Osteoblast (primary cell): ENCODE results near the gene TMEM165. TPM values are rescaled to one million over a fixed set of nuclear protein-coding genes. Genes with fewer than 3 reads are reported as not detected.

ENCODE experiments used
- DNase-seq: peaks from one replicate; pipeline ENCODE4 v3.0.0; 2011; ENCODE audit warnings: low spot score, mixed read lengths; ENCODE audit not compliant: insufficient read length; ENCODE audit errors: missing footprints
- H2AFZ ChIP-seq: 2 replicates; pipeline ENCODE4 v1.6.0; 2011; ENCODE audit warnings: mild to moderate bottlenecking, low read length
- H3K27ac ChIP-seq: 2 replicates; pipeline ENCODE4 v1.5.1; 2011; ENCODE audit warnings: mild to moderate bottlenecking, low read depth, low read length, moderate library complexity
- H3K27me3 ChIP-seq: 2 replicates; pipeline ENCODE4 v1.6.0; 2012; ENCODE audit warnings: mild to moderate bottlenecking, control low read depth, inconsistent platforms, low read length, moderate library complexity; ENCODE audit not compliant: insufficient read depth
- H3K36me3 ChIP-seq: 2 replicates; pipeline ENCODE4 v1.5.1; 2011; ENCODE audit warnings: mild to moderate bottlenecking, low read length, control low read depth, moderate library complexity; ENCODE audit not compliant: insufficient read depth
- H3K4me1 ChIP-seq: 2 replicates; pipeline ENCODE4 v1.5.1; 2011; ENCODE audit warnings: mild to moderate bottlenecking, low read length, control low read depth, moderate library complexity; ENCODE audit not compliant: insufficient read depth
- H3K4me2 ChIP-seq: 2 replicates; pipeline ENCODE4 v1.6.0; 2011; ENCODE audit warnings: mild to moderate bottlenecking, low read length; ENCODE audit not compliant: insufficient read depth
- H3K4me3 ChIP-seq: fragments of 200-600 bp; sonication (generic); 3 replicates; pipeline ENCODE4 v1.5.1; 2012; ENCODE audit warnings: mild to moderate bottlenecking, low read length, inconsistent platforms; ENCODE audit not compliant: insufficient read depth
- H3K79me2 ChIP-seq: 2 replicates; pipeline ENCODE4 v1.6.0; 2012; ENCODE audit warnings: mild to moderate bottlenecking, low read length, control low read depth, inconsistent platforms; ENCODE audit not compliant: insufficient read depth
- H3K9me3 ChIP-seq: 2 replicates; pipeline ENCODE4 v1.5.1; 2011; ENCODE audit warnings: low read depth, low read length, control low read depth
- H4K20me1 ChIP-seq: 2 replicates; pipeline ENCODE4 v1.6.0; 2012; ENCODE audit warnings: mild to moderate bottlenecking, low read length, control low read depth; ENCODE audit not compliant: insufficient read depth
- CTCF ChIP-seq: IDR thresholded peaks from 2 replicates; pipeline ENCODE4 v1.5.1; 2011; ENCODE audit warnings: mild to moderate bottlenecking, low read depth, low read length, moderate library complexity; ENCODE audit errors: extremely low read depth
- total RNA-seq: library from RNA; depleted of rRNA; stranded (reverse); fragments of >200 nt; gene quantifications from 2 replicates; pipeline ENCODE4 v1.2.3, GENCODE V29; 2012

The TMEM165 gene
- total RNA-seq, 1 donor = 151 TPM

GRCh38 chr4:55397126-55397436 lies 1.3 kb downstream of the TMEM165 start:
- peaks cover 25% of the 10 kb centered on the region for H3K36me3 ChIP-seq

GRCh38 chr4:55397520-55398321 lies 2.0 kb downstream of the TMEM165 start:
- peak overlapping the region; percentile 92 for H3K27ac ChIP-seq
- TF ChIP-seq CTCF = no peak
- H2AFZ ChIP-seq = no peak overlapping the region
- H3K27me3 ChIP-seq = no peaks in the 10 kb centered on the region
- peaks cover 45% of the 10 kb centered on the region for H4K20me1 ChIP-seq
- peaks cover 59% of the 10 kb centered on the region for H3K79me2 ChIP-seq
- peaks cover 25% of the 10 kb centered on the region for H3K36me3 ChIP-seq
- peaks cover 19% of the 10 kb centered on the region for H3K4me1 ChIP-seq
- peak overlapping the region; percentile 81 for H3K4me3 ChIP-seq
- peak; percentile 73 for DNase-seq
- no peaks in the 10 kb centered on the region for H3K9me3 ChIP-seq
- peak overlapping the region; percentile 96 for H3K4me2 ChIP-seq

More at GRCh38 chr4:55397126-55397436, 1.3 kb downstream of the TMEM165 start:
- TF ChIP-seq CTCF = no peak
- H4K20me1 ChIP-seq = peaks cover 45% of the 10 kb centered on the region
- peaks cover 56% of the 10 kb centered on the region for H3K79me2 ChIP-seq
- no peaks in the 10 kb centered on the region for H3K9me3 ChIP-seq
- peaks cover 19% of the 10 kb centered on the region for H3K4me1 ChIP-seq
- H3K4me2 ChIP-seq = peak overlapping the region; percentile 96
- H3K27ac ChIP-seq = peak overlapping the region; percentile 92
- H3K4me3 ChIP-seq = peak overlapping the region; percentile 81
- DNase-seq = peak; percentile 83
- no peak overlapping the region for H2AFZ ChIP-seq
- H3K27me3 ChIP-seq = no peaks in the 10 kb centered on the region

DNA sequence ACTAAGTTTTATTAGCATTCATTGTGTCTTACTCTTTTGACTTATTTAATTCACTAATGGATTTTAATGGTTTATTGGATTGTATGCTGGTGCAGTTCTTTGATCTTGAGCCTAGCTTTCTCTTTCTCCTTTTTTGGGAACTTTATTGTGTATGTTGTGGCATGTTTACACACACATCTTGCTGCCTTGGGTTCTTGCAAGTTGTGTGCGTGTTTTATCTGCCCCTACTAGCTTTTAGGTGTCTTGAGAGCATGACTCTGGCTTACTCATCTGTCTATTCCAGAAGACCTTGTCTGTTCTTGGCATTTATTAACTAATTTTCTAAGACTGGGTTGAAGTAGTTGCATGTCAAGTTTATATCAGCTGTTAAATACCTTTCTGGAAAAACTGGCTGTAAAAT lies 2.7 kb downstream of the TMEM165 start:
- TF ChIP-seq CTCF = no peak
- Histone ChIP-seq H3K4me2 (peak overlapping the region; percentile 96), H4K20me1 (peaks cover 45% of the 10 kb centered on the region), H3K4me1 (peaks cover 19% of the 10 kb centered on the region), H3K4me3 (peak overlapping the region; percentile 81), H3K9me3 (no peaks in the 10 kb centered on the region), H3K27ac (peak overlapping the region; percentile 92), H3K27me3 (no peaks in the 10 kb centered on the region), H2AFZ (no peak overlapping the region), H3K79me2 (peaks cover 66% of the 10 kb centered on the region), H3K36me3 (peaks cover 31% of the 10 kb centered on the region)
- peak; percentile 73 for DNase-seq

- Histone ChIP-seq H3K36me3 (peaks cover 36% of the 10 kb centered on the region), H3K4me2 (peak overlapping the region; percentile 96), H3K9me3 (no peaks in the 10 kb centered on the region), H3K4me3 (peak overlapping the region; percentile 81), H4K20me1 (peaks cover 48% of the 10 kb centered on the region), H3K27me3 (no peaks in the 10 kb centered on the region), H2AFZ (no peak overlapping the region), H3K4me1 (peaks cover 15% of the 10 kb centered on the region), H3K27ac (peak overlapping the region; percentile 92), H3K79me2 (peaks cover 71% of the 10 kb centered on the region)
- no peak for DNase-seq
- TF ChIP-seq CTCF = no peak
Observed at GRCh38 chr4:55398966-55399365, 3.2 kb downstream of the TMEM165 start.
